OCI-LY3 (cell line): ENCODE results near the gene NDUFAF3.

ENCODE experiments used
- CTCF ChIP-seq: fragments of 200-600, 300-600 bp; sonication (generic); IDR thresholded peaks from 2 replicates; pipeline ENCODE4 v1.5.1; 2014; ENCODE audit warnings: antibody characterized with exemption, low read length, low read depth
- EZH2phosphoT487 ChIP-seq: fragments of 200-600 bp; shearing (Covaris generic); IDR thresholded peaks from 2 replicates; pipeline ENCODE4 v1.6.1; 2018; ENCODE audit warnings: antibody characterized with exemption, mixed run types, low read depth

- TF ChIP-seq CTCF (peak; percentile 51), EZH2phosphoT487 (no peak)
These were observed 7.9 kb upstream of the NDUFAF3 start for GRCh38 chr3:49013738-49014660.
